K562 (cell line): ENCODE data around the gene TFAP2E. TPM values are rescaled to one million over a fixed set of nuclear protein-coding genes. Genes with fewer than 3 reads are reported as not detected.
A peak's percentile ranks its signal among the peaks of the same experiment; 100 is the strongest.

Source experiments
- ARID1B ChIP-seq: fragments of 450-650 bp; IDR thresholded peaks from 2 replicates; pipeline ENCODE4 v1.6.1; 2016; ENCODE audit warnings: antibody characterized with exemption, mild to moderate bottlenecking, inconsistent platforms
- CBX8 ChIP-seq: fragments of 200-600 bp; sonication (generic); IDR thresholded peaks from 2 replicates; pipeline ENCODE4 v1.6.1; 2012; ENCODE audit warnings: borderline replicate concordance, mixed run types, low read depth, mild to moderate bottlenecking, moderate library complexity, mixed read lengths, low read length, control low read depth, inconsistent platforms; ENCODE audit not compliant: poor library complexity, severe bottlenecking; ENCODE audit errors: extremely low read depth
- JUNB ChIP-seq: fragments of 450-650 bp; formaldehyde crosslinking; conservative IDR thresholded peaks from 2 replicates; pipeline ENCODE4 v1.4.0; 2020; ENCODE audit warnings: mild to moderate bottlenecking
- NCOR1 ChIP-seq: fragments of 450-650 bp; IDR thresholded peaks from 2 replicates; pipeline ENCODE4 v1.6.1; 2016; ENCODE audit warnings: mild to moderate bottlenecking, moderate library complexity
- NFIC ChIP-seq: fragments of 450-650 bp; IDR thresholded peaks from 2 replicates; pipeline ENCODE4 v1.6.1; 2017; ENCODE audit warnings: mild to moderate bottlenecking, inconsistent platforms
- RCOR1 ChIP-seq, 2 experiments: IDR thresholded peaks; 2 replicates each; pipeline ENCODE4 v1.6.1; 2012; ENCODE audit warnings: low read depth in 2 of 2, low read length in 2 of 2, borderline replicate concordance in 1 of 2, improper control_type of control experiment in 1 of 2
- SPI1 ChIP-seq: IDR thresholded peaks from 2 replicates; pipeline ENCODE4 v1.6.1; 2011; ENCODE audit warnings: low read depth, low read length, control low read depth, borderline replicate concordance
- U2AF1 ChIP-seq: fragments of 200-400 bp; formaldehyde crosslinking; optimal IDR thresholded peaks from 2 replicates; pipeline ENCODE3; 2017; ENCODE audit warnings: mild to moderate bottlenecking, low read depth, low read length, moderate library complexity
- XRCC4 ChIP-seq: IDR thresholded peaks from one replicate; pipeline ENCODE4 v1.6.1; 2011; ENCODE audit not compliant: insufficient read depth, insufficient read length; ENCODE audit errors: extremely low read depth
- ZNF124 ChIP-seq: sonication (generic); formaldehyde crosslinking; IDR thresholded peaks from 2 replicates; pipeline ENCODE4 v1.8.1; 2022; ENCODE audit warnings: missing genetic modification reagents
- polyA plus RNA-seq, 8 experiments: library from polyadenylated mRNA; depleted of rRNA in 4 of 8; stranded (reverse) in 5 of 8; unstranded in 3 of 8; fragments of >200 nt; fragmentation: Nextera tagmentation in 2 of 8; fragmentation: Illumina TruSeq in 1 of 8; extraction: Ambion mirVana in 2 of 8; extraction: Trizol in 1 of 8; gene quantifications; 2 replicates each; pipeline versions ENCODE4 v1.2.1 to v1.2.3, GENCODE V29; 2011 to 2014; ENCODE audit warnings: inconsistent platforms in 1 of 8, missing spikeins in 1 of 8
- total RNA-seq, 7 experiments: library from RNA; depleted of rRNA in 6 of 7; stranded (reverse); fragments of >200 nt in 6 of 7; fragmentation: Illumina TruSeq in 2 of 7; extraction: Trizol in 2 of 7; gene quantifications; 2 replicates each; pipeline versions ENCODE4 v1.2.1 to v1.2.3, GENCODE V29; 2011 to 2021; ENCODE audit warnings: low replicate concordance in 1 of 7
- TF ChIP-seq, protein P1 (sequence below), 2 experiments: IDR thresholded peaks in 1 of 2; conservative IDR thresholded peaks in 1 of 2; 2 replicates each; pipeline ENCODE4 v1.6.1; 2016; ENCODE audit warnings: low read depth in 2 of 2, mild to moderate bottlenecking in 1 of 2, missing compliant biosample characterization in 1 of 2, missing genetic modification characterization in 1 of 2, moderate library complexity in 1 of 2
- TF ChIP-seq, protein P2 (sequence below): fragments of 200-800 bp; sonication (Bioruptor generic); IDR thresholded peaks from 2 replicates; pipeline ENCODE4 v1.6.1; 2017; ENCODE audit warnings: missing genetic modification characterization, missing compliant biosample characterization

The TFAP2E gene
- total and polyA plus RNA-seq, 9 of the 15 experiments (the other 6 are each of a cell fraction or from before 2014, with no cell fraction given): 0.03 to 0.11 (median 0.07) TPM; not detected in 4

DNA sequence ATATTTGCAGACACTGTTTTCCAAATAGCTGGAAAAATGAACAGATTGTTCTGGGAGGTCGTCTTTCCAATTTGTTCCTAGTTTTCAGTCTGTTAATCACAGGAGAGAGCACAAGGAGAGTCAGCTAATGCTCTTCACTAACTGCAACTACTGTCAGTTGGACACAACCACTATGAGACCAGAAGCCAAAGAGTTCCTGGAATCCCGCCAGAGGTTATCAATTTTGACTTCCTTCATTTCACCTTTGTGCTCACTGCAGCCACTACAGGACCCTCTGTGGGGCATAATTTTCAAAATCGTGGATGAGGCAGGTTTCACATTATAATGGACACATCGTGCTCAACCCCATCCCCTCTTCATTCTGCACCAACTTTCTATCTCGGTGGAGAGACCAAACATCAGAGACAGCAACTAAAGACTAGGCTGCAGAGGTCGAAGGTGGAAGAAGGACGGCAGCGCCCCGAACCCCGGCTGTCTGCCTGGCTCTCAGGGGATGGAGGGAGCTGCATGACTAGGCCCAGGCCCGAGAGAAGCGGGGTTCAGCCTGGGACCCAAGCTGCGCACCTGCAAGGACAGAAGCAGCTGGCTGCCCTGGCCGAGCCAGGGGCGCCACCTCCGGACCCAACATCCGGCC, 16.5 kb upstream of the TFAP2E start (continued):
- TF ChIP-seq XRCC4 (no peak), U2AF1 (no peak), CBX8 (no peak), ARID1B (0 out of 2 replicates have a peak, but pooled peaks have one; percentile 5), SPI1 (0 out of 2 replicates have a peak, but pooled peaks have one; percentile 41), JUNB (CRISPR knock-in tag) (no peak), NFIC (peak; percentile 79), NCOR1 (no peak), RCOR1 (IDR thresholded peaks at IDR 0.05; ENCODE audit: borderline replicate concordance in 1 of 2, low read depth in 2 of 2, low read length in 2 of 2) (peak in 1 of 2 experiments; percentile 8; a peak in 1 of 4 replicates), ZNF124 (CRISPR knock-in tag) (no peak)
- TF ChIP-seq, protein P1, sequence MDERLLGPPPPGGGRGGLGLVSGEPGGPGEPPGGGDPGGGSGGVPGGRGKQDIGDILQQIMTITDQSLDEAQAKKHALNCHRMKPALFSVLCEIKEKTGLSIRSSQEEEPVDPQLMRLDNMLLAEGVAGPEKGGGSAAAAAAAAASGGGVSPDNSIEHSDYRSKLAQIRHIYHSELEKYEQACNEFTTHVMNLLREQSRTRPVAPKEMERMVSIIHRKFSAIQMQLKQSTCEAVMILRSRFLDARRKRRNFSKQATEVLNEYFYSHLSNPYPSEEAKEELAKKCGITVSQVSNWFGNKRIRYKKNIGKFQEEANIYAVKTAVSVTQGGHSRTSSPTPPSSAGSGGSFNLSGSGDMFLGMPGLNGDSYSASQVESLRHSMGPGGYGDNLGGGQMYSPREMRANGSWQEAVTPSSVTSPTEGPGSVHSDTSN (CRISPR knock-in tag; IDR thresholded peaks at IDR 0.05; ENCODE audit: low read depth): no peak
- TF ChIP-seq, protein P1 (tag; conservative IDR thresholded peaks at IDR 0.05; ENCODE audit: low read depth): 0 out of 2 replicates have a peak, but pooled peaks have one; percentile 9
- TF ChIP-seq, protein P2, sequence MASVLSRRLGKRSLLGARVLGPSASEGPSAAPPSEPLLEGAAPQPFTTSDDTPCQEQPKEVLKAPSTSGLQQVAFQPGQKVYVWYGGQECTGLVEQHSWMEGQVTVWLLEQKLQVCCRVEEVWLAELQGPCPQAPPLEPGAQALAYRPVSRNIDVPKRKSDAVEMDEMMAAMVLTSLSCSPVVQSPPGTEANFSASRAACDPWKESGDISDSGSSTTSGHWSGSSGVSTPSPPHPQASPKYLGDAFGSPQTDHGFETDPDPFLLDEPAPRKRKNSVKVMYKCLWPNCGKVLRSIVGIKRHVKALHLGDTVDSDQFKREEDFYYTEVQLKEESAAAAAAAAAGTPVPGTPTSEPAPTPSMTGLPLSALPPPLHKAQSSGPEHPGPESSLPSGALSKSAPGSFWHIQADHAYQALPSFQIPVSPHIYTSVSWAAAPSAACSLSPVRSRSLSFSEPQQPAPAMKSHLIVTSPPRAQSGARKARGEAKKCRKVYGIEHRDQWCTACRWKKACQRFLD (CRISPR knock-in tag): peak; percentile 19; the same call in 1 of the 2 replicates
